ENCODE data around the gene CBX2. TPM values are rescaled to one million over a fixed set of nuclear protein-coding genes. Genes with fewer than 3 reads are reported as not detected.

Gene CBX2
- total RNA-seq, 1 donor from 2014 or later, result 4.6 TPM

DNA sequence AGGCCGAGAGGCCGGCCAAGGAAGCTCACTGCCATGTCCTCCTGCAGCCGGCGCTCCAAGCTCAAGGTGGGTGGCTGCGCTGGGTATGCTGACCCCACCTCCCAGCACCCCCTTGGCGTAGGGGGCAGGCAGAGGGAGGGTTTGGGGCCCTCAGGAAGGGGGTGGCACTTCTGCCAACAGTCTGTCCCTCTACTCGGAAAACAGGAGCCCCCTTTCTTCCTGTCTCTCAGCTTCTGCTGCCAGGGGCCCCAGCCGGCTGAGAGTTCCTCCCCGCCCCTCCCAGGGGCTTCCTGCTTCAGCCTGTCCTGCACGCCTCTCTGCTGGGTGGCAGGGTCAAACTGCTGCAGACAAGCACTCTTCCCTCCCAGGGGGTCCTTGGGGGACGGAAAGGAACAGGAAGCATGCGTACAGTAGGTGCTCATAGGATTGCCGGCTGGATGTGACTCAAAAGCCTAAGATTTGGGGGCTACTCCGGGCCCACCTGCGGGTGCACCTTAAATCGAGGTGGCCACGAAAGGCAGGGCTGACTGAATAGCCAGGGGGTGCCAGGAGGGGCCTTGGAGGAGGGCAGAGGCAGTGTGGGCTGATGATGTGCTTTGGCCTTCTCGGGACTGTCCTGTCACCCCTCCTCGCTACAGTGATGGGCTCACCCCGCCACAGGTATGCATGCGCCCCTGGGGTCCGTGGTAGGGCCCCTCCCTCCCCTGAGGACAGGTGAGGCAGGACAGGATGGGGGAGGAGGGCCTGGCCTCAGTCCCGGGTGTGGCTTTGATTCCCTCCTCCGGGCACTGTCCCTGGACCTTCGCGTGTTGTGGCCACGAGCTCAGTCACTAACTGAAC, 4.0 kb downstream of the CBX2 start:
- Histone ChIP-seq H3K4me3 (no peak overlapping the region), H3K36me3 (no peaks in the 10 kb centered on the region), H3K27ac (no peak overlapping the region), H3K4me1 (peaks cover 5 to 7% of the 10 kb centered on the region in 2 donors), H3K27me3 (peaks cover 17% of the 10 kb centered on the region), H3K9me3 (no peaks in the 10 kb centered on the region)
- intact Hi-C loops (cut with DNase I), result no loop called here
- TF ChIP-seq, protein P1, sequence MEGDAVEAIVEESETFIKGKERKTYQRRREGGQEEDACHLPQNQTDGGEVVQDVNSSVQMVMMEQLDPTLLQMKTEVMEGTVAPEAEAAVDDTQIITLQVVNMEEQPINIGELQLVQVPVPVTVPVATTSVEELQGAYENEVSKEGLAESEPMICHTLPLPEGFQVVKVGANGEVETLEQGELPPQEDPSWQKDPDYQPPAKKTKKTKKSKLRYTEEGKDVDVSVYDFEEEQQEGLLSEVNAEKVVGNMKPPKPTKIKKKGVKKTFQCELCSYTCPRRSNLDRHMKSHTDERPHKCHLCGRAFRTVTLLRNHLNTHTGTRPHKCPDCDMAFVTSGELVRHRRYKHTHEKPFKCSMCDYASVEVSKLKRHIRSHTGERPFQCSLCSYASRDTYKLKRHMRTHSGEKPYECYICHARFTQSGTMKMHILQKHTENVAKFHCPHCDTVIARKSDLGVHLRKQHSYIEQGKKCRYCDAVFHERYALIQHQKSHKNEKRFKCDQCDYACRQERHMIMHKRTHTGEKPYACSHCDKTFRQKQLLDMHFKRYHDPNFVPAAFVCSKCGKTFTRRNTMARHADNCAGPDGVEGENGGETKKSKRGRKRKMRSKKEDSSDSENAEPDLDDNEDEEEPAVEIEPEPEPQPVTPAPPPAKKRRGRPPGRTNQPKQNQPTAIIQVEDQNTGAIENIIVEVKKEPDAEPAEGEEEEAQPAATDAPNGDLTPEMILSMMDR (IDR thresholded peaks at IDR 0.05), result no peak
- DNase-seq (ENCODE audit: low spot score in 2 of 2), result no peak

DNA sequence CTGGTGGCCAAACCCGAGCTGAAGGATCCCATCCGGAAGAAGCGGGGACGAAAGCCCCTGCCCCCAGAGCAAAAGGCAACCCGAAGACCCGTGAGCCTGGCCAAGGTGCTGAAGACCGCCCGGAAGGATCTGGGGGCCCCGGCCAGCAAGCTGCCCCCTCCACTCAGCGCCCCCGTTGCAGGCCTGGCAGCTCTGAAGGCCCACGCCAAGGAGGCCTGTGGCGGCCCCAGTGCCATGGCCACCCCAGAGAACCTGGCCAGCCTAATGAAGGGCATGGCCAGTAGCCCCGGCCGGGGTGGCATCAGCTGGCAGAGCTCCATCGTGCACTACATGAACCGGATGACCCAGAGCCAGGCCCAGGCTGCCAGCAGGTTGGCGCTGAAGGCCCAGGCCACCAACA, 5.9 kb downstream of the CBX2 start:
- Histone ChIP-seq H3K4me1 (no peaks in the 10 kb centered on the region), H3K27me3 (peaks cover 2% of the 10 kb centered on the region), H3K27ac (no peak overlapping the region), H3K4me3 (no peak overlapping the region), H3K9me3 (no peaks in the 10 kb centered on the region), H3K36me3 (no peaks in the 10 kb centered on the region)
- TF ChIP-seq, protein P1 (IDR thresholded peaks at IDR 0.05), result no peak
- no peak for DNase-seq (ENCODE audit: low spot score in 2 of 2)
- intact Hi-C loops (cut with DNase I), result no loop called here

DNA sequence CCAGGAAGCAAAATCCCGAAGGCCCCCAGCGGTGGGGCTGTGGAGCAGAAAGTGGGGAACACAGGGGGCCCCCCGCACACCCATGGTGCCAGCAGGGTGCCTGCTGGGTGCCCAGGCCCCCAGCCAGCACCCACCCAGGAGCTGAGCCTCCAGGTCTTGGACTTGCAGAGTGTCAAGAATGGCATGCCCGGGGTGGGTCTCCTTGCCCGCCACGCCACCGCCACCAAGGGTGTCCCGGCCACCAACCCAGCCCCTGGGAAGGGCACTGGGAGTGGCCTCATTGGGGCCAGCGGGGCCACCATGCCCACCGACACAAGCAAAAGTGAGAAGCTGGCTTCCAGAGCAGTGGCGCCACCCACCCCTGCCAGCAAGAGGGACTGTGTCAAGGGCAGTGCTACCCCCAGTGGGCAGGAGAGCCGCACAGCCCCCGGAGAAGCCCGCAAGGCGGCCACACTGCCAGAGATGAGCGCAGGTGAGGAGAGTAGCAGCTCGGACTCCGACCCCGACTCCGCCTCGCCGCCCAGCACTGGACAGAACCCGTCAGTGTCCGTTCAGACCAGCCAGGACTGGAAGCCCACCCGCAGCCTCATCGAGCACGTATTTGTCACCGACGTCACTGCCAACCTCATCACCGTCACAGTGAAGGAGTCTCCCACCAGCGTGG, 6.5 kb downstream of the CBX2 start:
- no peak for DNase-seq (ENCODE audit: low spot score in 2 of 2)
- no peaks in the 10 kb centered on the region for H3K36me3 ChIP-seq
- no peaks in the 10 kb centered on the region for H3K9me3 ChIP-seq
- H3K27me3 ChIP-seq, result peaks cover 6% of the 10 kb centered on the region
- TF ChIP-seq, protein P1 (IDR thresholded peaks at IDR 0.05), result no peak
- no peak overlapping the region for H3K27ac ChIP-seq
- H3K4me1 ChIP-seq, result no peaks in the 10 kb centered on the region
- H3K4me3 ChIP-seq, result no peak overlapping the region
- intact Hi-C loops (cut with DNase I), result no loop called here

DNA sequence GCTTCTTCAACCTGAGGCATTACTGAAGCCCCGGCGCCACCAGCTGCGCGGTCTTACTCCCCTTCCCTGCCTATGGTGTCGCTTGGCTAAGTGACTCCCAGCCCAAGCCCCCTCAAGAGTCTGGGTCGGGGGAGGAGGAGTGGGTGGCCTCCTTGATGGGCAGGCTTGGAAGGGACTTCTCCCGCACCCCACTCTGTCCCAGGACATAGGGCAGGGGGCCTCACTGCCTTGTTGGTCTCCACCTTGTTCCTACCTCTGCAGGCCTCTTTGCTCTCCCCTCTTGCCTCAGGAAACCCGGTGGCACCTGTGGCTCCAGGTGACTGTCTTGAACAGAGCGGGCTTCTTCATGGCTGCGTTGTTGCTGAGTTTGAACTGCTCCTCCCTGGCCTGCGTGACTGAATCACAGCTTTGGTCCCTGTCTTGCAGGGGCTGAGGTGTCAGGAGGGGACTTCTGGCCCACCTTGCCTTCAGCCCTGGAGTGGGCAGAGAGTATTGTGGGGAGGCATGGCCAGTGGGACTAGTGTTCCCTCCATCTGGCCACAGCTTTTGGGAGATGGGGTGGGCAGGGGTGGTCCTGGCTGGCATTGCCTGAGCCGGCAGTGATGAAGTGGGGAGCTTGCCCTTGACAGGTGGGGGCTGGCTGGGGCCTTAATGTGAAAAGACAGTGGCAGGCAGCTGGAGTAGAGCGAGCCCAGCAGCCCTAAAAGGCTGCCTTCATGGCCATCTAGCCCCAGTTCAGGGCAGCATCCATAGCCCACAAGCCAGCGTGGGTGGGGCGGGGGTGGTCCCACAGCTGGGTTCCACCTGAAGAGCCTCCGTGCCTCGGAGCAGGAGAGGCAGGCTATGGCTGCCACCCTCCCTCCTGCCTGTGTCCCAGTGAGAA, 7.3 kb downstream of the CBX2 start:
- Histone ChIP-seq H3K4me3 (no peak overlapping the region), H3K27ac (no peak overlapping the region), H3K36me3 (no peaks in the 10 kb centered on the region), H3K4me1 (no peaks in the 10 kb centered on the region), H3K27me3 (peaks cover 13% of the 10 kb centered on the region), H3K9me3 (no peaks in the 10 kb centered on the region)
- TF ChIP-seq, protein P1 (IDR thresholded peaks at IDR 0.05), result no peak
- no peak for DNase-seq (ENCODE audit: low spot score in 2 of 2)
- intact Hi-C loops (cut with DNase I), result no loop called here

DNA sequence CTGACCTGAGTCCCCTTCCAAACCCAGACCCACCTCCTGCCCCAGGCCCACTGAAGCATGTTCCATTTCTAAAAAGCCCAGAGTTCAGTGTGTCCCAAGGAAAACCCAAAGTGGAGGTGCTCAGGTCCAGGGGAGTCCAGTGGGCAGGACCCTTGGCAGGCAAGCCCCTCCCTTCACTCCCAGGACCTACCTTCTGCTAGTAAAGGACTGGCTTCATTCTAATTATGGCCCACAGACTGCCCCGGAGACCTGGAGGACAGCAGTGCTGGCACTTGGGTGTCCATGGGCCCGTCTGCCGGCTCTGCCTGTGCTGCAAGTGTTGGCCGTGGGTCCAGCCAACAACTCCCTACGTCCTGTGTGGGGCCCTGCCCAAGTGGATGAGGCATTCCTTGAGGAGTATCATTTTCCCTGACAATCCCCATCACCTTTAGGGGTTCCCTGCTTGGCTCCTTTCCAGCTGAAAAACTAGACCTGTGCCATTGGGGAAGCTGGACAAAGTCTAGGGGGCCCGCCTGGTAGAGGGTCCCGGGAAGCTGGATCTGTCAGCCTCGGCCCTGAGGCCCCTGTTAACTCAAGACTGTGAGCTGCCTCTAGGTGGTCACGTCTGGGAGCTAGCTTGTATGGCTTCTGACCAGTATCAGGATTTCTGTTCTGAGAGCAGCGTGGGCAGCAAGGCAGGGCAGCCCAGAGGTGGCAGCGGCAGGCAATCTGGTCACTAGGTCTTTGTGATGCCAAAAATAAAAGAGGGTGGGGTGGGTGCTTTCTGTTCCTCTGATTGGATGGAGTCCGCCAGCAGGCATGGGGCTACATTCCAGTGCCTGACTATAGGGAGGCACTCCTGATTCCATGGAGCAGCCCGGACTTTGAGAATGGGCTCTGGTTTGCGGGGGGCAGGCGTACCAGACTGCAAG, 8.2 kb downstream of the CBX2 start:
- H3K27me3 ChIP-seq, result peaks cover 22% of the 10 kb centered on the region
- DNase-seq (ENCODE audit: low spot score in 2 of 2), result no peak
- TF ChIP-seq, protein P1 (IDR thresholded peaks at IDR 0.05), result no peak
- no peaks in the 10 kb centered on the region for H3K4me1 ChIP-seq
- no peak overlapping the region for H3K4me3 ChIP-seq
- H3K36me3 ChIP-seq, result no peaks in the 10 kb centered on the region
- H3K9me3 ChIP-seq, result no peaks in the 10 kb centered on the region
- H3K27ac ChIP-seq, result no peak overlapping the region
- intact Hi-C loops (cut with DNase I), result no loop called here

Measured in ascending aorta (tissue), 2 donors.